Neural cell (in vitro differentiated cells): ENCODE results near the gene IQCN.

ENCODE experiments used
- EZH2 ChIP-seq: fragments of 200-600, 300-800 bp; shearing (Covaris generic), sonication (generic); IDR thresholded peaks from 2 replicates; pipeline ENCODE4 v1.6.1; 2014; ENCODE audit warnings: antibody characterized with exemption, low read length, borderline replicate concordance, mild to moderate bottlenecking; ENCODE audit not compliant: insufficient read depth, poor library complexity, severe bottlenecking
- POLR2AphosphoS5 ChIP-seq: IDR thresholded peaks from 2 replicates; pipeline ENCODE4 v1.6.1; 2012
- TF ChIP-seq, protein P1 (sequence below): fragments of 450-650 bp; IDR thresholded peaks from 2 replicates; pipeline ENCODE4 v1.5.1; 2014; ENCODE audit warnings: antibody characterized with exemption, mild to moderate bottlenecking, moderate library complexity; ENCODE audit not compliant: poor library complexity, severe bottlenecking

- TF ChIP-seq, protein P1, sequence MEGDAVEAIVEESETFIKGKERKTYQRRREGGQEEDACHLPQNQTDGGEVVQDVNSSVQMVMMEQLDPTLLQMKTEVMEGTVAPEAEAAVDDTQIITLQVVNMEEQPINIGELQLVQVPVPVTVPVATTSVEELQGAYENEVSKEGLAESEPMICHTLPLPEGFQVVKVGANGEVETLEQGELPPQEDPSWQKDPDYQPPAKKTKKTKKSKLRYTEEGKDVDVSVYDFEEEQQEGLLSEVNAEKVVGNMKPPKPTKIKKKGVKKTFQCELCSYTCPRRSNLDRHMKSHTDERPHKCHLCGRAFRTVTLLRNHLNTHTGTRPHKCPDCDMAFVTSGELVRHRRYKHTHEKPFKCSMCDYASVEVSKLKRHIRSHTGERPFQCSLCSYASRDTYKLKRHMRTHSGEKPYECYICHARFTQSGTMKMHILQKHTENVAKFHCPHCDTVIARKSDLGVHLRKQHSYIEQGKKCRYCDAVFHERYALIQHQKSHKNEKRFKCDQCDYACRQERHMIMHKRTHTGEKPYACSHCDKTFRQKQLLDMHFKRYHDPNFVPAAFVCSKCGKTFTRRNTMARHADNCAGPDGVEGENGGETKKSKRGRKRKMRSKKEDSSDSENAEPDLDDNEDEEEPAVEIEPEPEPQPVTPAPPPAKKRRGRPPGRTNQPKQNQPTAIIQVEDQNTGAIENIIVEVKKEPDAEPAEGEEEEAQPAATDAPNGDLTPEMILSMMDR, result no peak
- no peak for TF ChIP-seq POLR2AphosphoS5
- TF ChIP-seq EZH2, result no peak
Observed at GRCh38 chr19:18298601-18299000, 24.3 kb upstream of the IQCN start.
